Fibroblast of mammary gland (primary cell): ENCODE data around the gene B4GALNT4.

Experiments
- DNase-seq: peaks from one replicate; pipeline ENCODE4 v3.0.0-alpha.2; 2010; ENCODE audit warnings: low read depth
- H3K4me3 ChIP-seq: 2 replicates; pipeline ENCODE4 v1.5.1; 2011; ENCODE audit warnings: low read depth, mild to moderate bottlenecking, low read length, moderate library complexity; ENCODE audit not compliant: control insufficient read depth
- TF ChIP-seq, protein P1 (sequence below): conservative IDR thresholded peaks from 2 replicates; pipeline ENCODE4 v1.5.1; 2011; ENCODE audit warnings: low read depth, low read length, inconsistent platforms; ENCODE audit not compliant: control insufficient read depth, insufficient read depth

B4GALNT4 gene

DNA sequence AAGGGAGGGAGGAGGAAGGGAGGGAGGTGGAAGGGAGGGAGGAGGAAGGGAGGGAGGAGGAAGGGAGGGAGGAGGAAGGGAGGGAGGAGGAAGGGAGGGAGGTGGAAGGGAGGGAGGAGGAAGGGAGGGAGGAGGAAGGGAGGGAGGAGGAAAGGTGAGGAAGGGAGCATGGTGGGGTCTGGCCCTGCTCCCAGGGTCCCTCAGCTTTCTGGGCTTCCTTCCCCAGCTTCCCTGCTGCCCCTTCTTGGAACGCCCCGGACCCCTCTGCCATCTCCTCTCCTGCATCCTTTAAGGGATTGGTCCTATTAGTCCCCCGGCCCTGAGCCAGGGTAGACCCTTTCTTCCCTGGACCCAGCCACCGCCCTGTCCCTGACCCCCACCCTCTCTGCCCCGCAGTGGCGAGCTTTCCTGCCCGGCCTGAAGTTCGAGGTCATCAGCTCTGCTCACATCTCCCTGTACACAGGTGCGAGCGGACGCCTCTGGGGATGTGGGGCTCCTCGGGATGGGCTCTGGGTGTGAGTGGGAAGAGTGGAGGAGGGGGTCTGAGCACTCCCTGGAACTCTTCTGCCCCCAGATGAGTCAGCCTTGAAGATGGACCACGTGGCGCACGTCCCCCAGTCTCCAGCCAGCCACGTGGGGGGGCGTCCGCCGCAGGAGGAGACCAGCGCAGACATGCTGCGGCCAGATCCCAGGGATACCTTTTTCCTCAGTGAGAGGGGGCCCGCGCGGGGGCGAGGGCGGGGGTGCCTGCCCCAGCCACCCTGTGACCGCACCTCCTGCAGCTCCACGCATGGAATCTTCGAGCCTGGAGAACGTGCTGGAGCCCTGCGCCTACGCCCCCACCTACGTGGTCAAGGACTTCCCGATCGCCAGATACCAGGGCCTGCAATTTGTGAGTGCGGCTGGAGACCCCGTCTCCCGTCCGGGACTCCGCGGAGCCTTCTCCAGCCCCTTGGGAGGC, 6.0 kb downstream of the B4GALNT4 start:
- no peak for DNase-seq
- no peak overlapping the region for H3K4me3 ChIP-seq

DNA sequence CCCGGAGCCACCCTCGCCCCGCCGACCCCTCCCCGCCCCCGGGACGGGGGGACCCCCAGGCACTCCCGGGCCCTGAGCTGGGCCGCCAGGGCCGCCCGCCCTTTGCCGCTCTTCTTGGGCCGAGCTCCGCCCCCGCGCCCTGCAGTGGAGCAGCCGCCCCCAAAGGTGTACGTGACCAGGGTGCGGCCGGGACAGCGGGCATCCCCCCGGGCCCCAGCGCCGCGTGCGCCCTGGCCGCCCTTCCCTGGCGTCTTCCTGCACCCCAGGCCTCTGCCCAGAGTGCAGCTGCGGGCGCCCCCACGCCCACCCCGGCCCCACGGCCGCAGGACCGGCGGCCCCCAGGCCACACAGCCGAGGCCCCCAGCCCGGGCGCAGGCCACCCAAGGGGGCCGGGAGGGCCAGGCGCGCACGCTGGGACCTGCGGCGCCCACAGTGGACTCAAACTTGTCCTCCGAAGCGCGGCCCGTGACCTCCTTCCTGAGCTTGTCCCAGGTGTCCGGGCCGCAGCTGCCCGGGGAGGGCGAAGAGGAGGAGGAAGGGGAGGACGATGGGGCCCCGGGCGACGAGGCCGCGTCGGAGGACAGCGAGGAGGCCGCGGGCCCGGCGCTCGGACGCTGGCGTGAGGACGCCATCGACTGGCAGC, 7.4 kb downstream of the B4GALNT4 start:
- TF ChIP-seq, protein P1, sequence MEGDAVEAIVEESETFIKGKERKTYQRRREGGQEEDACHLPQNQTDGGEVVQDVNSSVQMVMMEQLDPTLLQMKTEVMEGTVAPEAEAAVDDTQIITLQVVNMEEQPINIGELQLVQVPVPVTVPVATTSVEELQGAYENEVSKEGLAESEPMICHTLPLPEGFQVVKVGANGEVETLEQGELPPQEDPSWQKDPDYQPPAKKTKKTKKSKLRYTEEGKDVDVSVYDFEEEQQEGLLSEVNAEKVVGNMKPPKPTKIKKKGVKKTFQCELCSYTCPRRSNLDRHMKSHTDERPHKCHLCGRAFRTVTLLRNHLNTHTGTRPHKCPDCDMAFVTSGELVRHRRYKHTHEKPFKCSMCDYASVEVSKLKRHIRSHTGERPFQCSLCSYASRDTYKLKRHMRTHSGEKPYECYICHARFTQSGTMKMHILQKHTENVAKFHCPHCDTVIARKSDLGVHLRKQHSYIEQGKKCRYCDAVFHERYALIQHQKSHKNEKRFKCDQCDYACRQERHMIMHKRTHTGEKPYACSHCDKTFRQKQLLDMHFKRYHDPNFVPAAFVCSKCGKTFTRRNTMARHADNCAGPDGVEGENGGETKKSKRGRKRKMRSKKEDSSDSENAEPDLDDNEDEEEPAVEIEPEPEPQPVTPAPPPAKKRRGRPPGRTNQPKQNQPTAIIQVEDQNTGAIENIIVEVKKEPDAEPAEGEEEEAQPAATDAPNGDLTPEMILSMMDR, result no peak
- DNase-seq, result no peak
- no peak overlapping the region for H3K4me3 ChIP-seq

More for the DNA sequence above, 6.0 kb downstream of the B4GALNT4 start:
- TF ChIP-seq, protein P1, result no peak

DNA sequence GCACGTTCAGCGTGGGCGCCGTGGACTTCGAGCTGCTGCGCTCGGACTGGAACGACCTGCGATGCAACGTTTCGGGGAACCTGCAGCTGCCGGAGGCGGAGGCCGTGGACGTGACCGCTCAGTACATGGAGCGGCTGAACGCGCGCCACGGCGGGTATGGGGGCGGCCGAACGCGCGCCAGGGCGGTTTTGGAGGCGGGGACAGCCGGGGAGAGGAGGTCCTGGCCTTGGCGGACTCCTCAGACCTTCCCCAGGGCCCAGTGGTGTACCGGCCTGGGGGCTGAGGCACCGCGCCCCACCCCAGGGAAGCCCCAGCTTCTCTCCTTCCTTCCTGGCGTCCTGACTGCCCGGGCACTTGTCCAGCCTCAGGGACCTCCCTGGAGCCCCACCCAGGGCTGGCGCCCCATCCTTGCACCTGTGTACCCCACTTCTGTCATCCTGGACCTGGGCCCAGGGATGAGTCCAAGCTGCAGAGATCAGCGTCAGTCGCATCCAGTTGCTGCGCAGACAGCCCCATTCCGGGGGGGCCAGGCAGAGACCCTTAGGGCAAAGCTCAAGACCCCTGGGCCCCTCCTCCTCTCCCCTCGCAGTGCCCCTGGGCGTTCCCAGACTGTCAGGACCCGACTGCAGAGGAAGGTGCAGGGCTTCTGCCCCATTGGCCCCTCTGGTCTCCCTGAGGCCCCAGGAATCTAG, 8.0 kb downstream of the B4GALNT4 start:
- DNase-seq, result no peak
- TF ChIP-seq, protein P1, result no peak
- H3K4me3 ChIP-seq, result no peak overlapping the region

DNA sequence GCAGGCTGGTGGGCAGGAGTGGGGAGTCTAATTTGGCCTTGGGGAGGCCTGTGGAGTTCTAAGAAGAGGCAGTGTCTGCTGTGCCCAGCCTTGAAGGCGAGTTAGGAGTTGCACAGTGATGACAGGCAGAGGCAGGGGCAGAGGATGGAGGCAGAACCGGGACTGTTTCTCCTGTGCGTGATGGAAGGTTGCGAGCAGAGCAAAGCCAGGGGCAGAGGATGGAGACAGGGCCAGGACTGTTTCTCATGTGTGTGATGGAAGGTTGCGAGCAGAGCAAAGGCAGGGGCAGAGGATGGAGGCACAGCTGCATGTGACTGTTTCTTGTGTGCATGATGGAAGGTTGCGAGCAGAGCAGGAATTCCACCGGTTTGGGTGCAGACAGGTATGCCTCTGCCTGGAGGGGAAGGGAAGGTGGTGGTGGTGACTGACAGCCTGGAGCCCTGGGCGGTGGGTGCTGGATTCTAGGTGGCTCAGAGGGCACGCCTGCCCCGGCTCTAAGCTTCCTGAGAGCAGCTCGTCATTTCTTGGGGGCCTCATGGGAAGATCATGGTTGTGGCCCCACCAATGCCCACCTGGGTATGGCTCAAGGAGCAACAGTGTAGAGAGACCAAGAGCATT, 8.7 kb downstream of the B4GALNT4 start:
- H3K4me3 ChIP-seq, result no peak overlapping the region
- TF ChIP-seq, protein P1, result no peak
- no peak for DNase-seq

DNA sequence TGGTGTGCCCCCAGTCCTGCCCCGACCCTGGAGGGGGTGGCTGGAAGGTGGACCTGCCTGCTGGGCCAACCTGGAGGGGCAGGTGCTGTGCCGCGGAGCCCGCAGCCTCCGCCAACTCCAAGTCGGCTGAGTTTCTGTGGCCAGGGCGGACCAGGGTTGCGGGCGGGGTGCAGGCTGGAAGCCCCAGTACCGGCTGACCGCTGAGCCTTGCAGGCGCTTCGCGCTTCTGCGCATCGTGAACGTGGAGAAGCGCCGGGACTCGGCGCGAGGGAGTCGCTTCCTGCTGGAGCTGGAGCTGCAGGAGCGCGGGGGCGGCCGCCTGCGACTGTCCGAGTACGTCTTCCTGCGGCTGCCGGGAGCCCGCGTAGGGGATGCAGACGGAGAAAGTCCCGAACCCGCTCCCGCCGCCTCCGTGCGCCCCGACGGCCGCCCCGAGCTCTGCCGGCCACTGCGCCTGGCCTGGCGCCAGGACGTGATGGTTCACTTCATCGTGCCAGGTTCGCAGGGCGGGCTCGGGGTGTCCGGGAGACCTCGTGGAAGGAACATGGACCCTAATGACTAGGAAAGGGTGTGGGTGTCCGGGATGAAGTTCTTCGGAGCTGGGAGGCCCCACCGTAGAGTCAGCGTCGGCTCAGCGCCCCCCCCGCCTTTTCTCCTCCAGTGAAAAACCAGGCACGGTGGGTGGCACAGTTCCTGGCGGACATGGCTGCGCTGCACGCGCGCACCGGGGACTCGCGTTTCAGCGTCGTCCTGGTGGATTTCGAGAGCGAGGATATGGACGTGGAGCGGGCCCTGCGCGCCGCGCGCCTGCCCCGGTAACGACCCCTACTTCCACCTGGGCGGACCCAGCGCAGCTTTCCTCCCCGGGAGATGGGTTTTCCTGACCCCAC, 10.2 kb downstream of the B4GALNT4 start:
- no peak overlapping the region for H3K4me3 ChIP-seq
- DNase-seq, result no peak
- TF ChIP-seq, protein P1, result no peak

DNA sequence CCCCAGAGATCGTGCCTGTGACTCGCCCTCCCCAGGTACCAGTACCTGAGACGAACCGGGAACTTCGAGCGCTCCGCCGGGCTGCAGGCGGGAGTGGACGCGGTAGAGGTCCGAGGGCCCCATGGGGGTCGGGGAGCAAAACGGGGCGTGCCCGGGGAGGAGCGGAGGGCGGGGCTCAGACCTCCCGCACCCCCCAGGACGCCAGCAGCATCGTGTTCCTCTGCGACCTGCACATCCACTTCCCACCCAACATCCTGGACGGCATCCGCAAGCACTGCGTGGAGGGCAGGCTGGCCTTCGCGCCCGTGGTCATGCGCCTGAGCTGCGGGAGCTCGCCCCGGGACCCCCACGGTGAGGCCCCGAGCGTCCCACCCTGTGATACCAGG, 10.8 kb downstream of the B4GALNT4 start:
- TF ChIP-seq, protein P1, result no peak
- no peak for DNase-seq
- H3K4me3 ChIP-seq, result no peak overlapping the region
